ENCODE data around the gene MAB21L4. TPM values are rescaled to one million over a fixed set of nuclear protein-coding genes. Genes with fewer than 3 reads are reported as not detected.
A peak's percentile ranks its signal among the peaks of the same experiment; 100 is the strongest.

Gene MAB21L4
- total RNA-seq, 1 experiment from 2014 or later = 0.15 TPM

- TF ChIP-seq CTCF (conservative IDR thresholded peaks at IDR 0.05) = no peak
- Histone ChIP-seq H3K23me2 (ENCODE audit: insufficient read length, low read depth, low read length, poor library complexity, severe bottlenecking) (no peaks in the 10 kb centered on the region), H3K56ac (ENCODE audit: insufficient read length, low read depth, low read length) (no peak overlapping the region), H3K18ac (ENCODE audit: insufficient read length, low read depth, low read length) (no peak overlapping the region), H2BK20ac (ENCODE audit: low read depth, low read length, poor library complexity, severe bottlenecking) (no peak overlapping the region), H3K4me2 (ENCODE audit: insufficient read depth, insufficient read length, low read length) (no peak overlapping the region), H3K27me3 (ENCODE audit: insufficient read depth, low read length) (no peaks in the 10 kb centered on the region), H4K8ac (replicated peaks; ENCODE audit: insufficient read length, low read depth, low read length) (no peak overlapping the region), H3K27ac (ENCODE audit: insufficient read length, low read depth, low read length) (no peak overlapping the region), H2AFZ (ENCODE audit: low read length) (no peak overlapping the region), H3T11ph (ENCODE audit: low read length) (no peak overlapping the region), H3K23ac (ENCODE audit: insufficient read length, low read depth, low read length) (no peak overlapping the region), H2BK5ac (ENCODE audit: insufficient read length, low read length) (no peak overlapping the region), H2BK15ac (ENCODE audit: low read depth, low read length) (no peak overlapping the region), H2BK120ac (ENCODE audit: low read depth, low read length, poor library complexity, severe bottlenecking) (no peak overlapping the region), H4K91ac (ENCODE audit: insufficient read length, low read depth, low read length) (no peak overlapping the region), H2BK12ac (ENCODE audit: insufficient read length, low read depth, low read length) (no peak overlapping the region), H4K20me1 (ENCODE audit: control insufficient read depth, insufficient read depth, insufficient read length) (no peaks in the 10 kb centered on the region), H4K5ac (ENCODE audit: insufficient read length, low read depth, low read length) (no peak overlapping the region), H2AK5ac (ENCODE audit: insufficient read length, low read length) (no peak overlapping the region), H3K9ac (ENCODE audit: extremely low read depth, insufficient read length, low read length) (no peak overlapping the region), H3K79me1 (ENCODE audit: insufficient read depth, low read depth, low read length, poor library complexity, severe bottlenecking) (no peaks in the 10 kb centered on the region), H3K79me2 (ENCODE audit: insufficient read depth, low read length) (no peaks in the 10 kb centered on the region), H3K9me3 (ENCODE audit: control insufficient read depth, low read depth, low read length) (no peaks in the 10 kb centered on the region), H3K4me1 (ENCODE audit: insufficient read depth, low read length) (no peaks in the 10 kb centered on the region), H3K14ac (ENCODE audit: insufficient read depth, low read length) (no peak overlapping the region), H3K4ac (ENCODE audit: low read depth, low read length) (no peak overlapping the region)
- no peaks in the 10 kb centered on the region for H3K9me3 Mint-ChIP-seq
- H3K27ac Mint-ChIP-seq = no peak overlapping the region
- H3K4me3 Mint-ChIP-seq = no peak overlapping the region
- peak; percentile 19 for DNase-seq
- WGBS (ENCODE audit: extremely low coverage, insufficient read length, low lambda C conversion rate) = no CpG with 5 or more reads among the region's 13 CpGs
- H3K36me3 Mint-ChIP-seq (ENCODE audit: insufficient read depth in 1 of 3, low read depth in 3 of 3) = no peaks in the 10 kb centered on the region
- H3K4me1 Mint-ChIP-seq = peaks cover 2 to 4% of the 10 kb centered on the region in 2 experiments; a peak in 2 of 4 replicates
- H3K27me3 Mint-ChIP-seq (ENCODE audit: low read depth) = peaks cover 2% of the 10 kb centered on the region
Measured at GRCh38 chr2:240921311-240921994, 25.5 kb upstream of the MAB21L4 start.

Data from H9 (cell line).